A549 (cell line): ENCODE data around the gene CCDC57.

Experiments used
- CHD4 ChIP-seq: fragments of 200-600 bp; sonication (generic); IDR thresholded peaks from 2 replicates; pipeline ENCODE4 v1.6.1; 2016; ENCODE audit warnings: antibody characterized with exemption, mild to moderate bottlenecking, borderline replicate concordance
- CTCF ChIP-seq: fragments of >200 bp; sonication (Bioruptor Twin); formaldehyde crosslinking; IDR thresholded peaks from 3 replicates; pipeline ENCODE4 v1.5.1; 2016
- EP300 ChIP-seq, 2 experiments: fragments of >200 bp; sonication (Bioruptor Twin); formaldehyde crosslinking; IDR thresholded peaks; 2 replicates in 1 of 2; 3 replicates in 1 of 2; pipeline ENCODE4 v1.6.1; 2016 to 2017
- HOXA7 ChIP-seq: fragments of 250-450 bp; sonication (Bioruptor Pico); IDR thresholded peaks from 2 replicates; pipeline ENCODE4 v1.5.0; 2020; ENCODE audit warnings: mild to moderate bottlenecking, moderate library complexity
- HOXB13 ChIP-seq: fragments of 250-450 bp; sonication (Bioruptor Pico); IDR thresholded peaks from 2 replicates; pipeline ENCODE4 v1.5.0; 2020; ENCODE audit warnings: low read depth, mild to moderate bottlenecking, moderate library complexity
- MYC ChIP-seq: IDR thresholded peaks from 2 replicates; pipeline ENCODE4 v1.6.1; 2012; ENCODE audit warnings: mild to moderate bottlenecking, inconsistent platforms, low read length, improper control_type of control experiment, borderline replicate concordance
- POLR2AphosphoS2 ChIP-seq: conservative IDR thresholded peaks from 2 replicates; pipeline ENCODE4 v1.6.1; 2012; ENCODE audit warnings: low read length, improper control_type of control experiment, inconsistent platforms
- RAD21 ChIP-seq, 2 experiments: fragments of >200 bp in 1 of 2; sonication (Bioruptor Twin) in 1 of 2; formaldehyde crosslinking in 1 of 2; IDR thresholded peaks in 1 of 2; conservative IDR thresholded peaks in 1 of 2; 2 replicates in 1 of 2; 3 replicates in 1 of 2; pipeline ENCODE4 v1.6.1; 2012 to 2018; ENCODE audit warnings: inconsistent platforms in 1 of 2
- RFX5 ChIP-seq: fragments of 450-650 bp; IDR thresholded peaks from 2 replicates; pipeline ENCODE4 v1.7.1; 2014; ENCODE audit warnings: antibody characterized with exemption, mild to moderate bottlenecking, moderate library complexity
- TP53 ChIP-seq: fragments of 250-450 bp; sonication (Bioruptor Pico); IDR thresholded peaks from 2 replicates; pipeline ENCODE4 v1.5.0; 2021; ENCODE audit warnings: mild to moderate bottlenecking, moderate library complexity

DNA sequence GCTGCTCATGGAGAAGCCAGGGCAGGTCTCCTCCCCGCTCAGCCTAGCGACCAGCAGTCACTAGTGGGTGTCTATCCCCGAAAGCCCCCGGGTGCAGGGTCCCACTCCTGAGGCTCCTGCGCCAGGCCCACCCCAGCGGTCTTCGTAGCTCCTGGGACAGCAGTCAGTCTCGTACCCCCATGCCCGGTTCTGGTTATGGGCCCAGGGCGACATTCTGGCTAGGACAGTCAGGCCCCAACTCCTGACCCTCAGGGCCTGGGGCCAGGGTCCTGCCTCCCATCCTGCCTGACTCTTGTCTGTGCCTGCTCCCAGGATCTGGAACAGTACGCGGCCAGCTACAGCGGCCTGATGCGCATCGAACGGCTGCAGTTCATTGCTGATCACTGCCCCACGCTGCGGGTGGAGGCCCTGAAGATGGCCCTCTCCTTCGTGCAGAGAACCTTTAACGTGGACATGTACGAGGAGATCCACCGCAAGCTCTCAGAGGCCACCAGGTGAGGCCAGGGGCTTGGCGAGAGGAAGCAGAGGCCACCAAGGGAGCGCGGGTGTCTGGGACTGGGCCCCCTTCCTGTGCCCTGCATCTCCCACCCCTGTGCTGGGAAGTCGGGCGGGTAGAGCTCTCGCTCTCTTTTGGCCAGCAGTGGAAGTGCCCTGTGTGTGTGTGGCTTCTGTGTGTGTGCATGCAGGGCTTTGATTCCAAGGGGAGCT is 158.9 kb downstream of the CCDC57 start:
- TF ChIP-seq CTCF, result no peak
- TF ChIP-seq RFX5, result no peak
- no peak for TF ChIP-seq MYC
- TF ChIP-seq CHD4, result no peak
- TF ChIP-seq EP300 (IDR thresholded peaks at IDR 0.05), result no peak
- no peak for TF ChIP-seq HOXA7 (CRISPR knock-in tag)
- TF ChIP-seq HOXB13 (CRISPR knock-in tag), result no peak
- no peak for TF ChIP-seq POLR2AphosphoS2
- no peak for TF ChIP-seq RAD21 (conservative IDR thresholded peaks at IDR 0.05 in 1 of 2, IDR thresholded peaks at IDR 0.05 in 1 of 2)
- TF ChIP-seq TP53, result no peak
